ENCODE results near the gene PCDHGA6.
"Not testable (repeated sequence)": the region's sequence is repeated elsewhere in the genome, so short reads cannot be mapped to it uniquely, and the experiment has no call there.

The PCDHGA6 gene

GRCh38 chr5:141373673-141374317, at the start of gene PCDHGA6:
PCDHGA6 (plus strand) TSS chr5:141373891; CDS start chr5:141374084, 193 bp downstream.
- DNase-seq (ENCODE audit: low read depth) = no peak

GRCh38 chr5:141326088-141326854, 47.4 kb upstream of the PCDHGA6 start:
- no peak for DNase-seq (ENCODE audit: low read depth)

- no peak for DNase-seq (ENCODE audit: low read depth)
Measured at GRCh38 chr5:141328231-141328630, 45.5 kb upstream of the PCDHGA6 start.

- DNase-seq (ENCODE audit: low read depth) = no peak
Measured at GRCh38 chr5:141330299-141331080, 43.2 kb upstream of the PCDHGA6 start, which contains the start of gene PCDHGA1. PCDHGA1 (plus strand) TSS chr5:141330514.

GRCh38 chr5:141332571-141332970, 41.1 kb upstream of the PCDHGA6 start:
- not testable (repeated sequence) for DNase-seq (ENCODE audit: low read depth)

GRCh38 chr5:141338538-141339306, 35.0 kb upstream of the PCDHGA6 start, which contains the start of gene PCDHGA2:
PCDHGA2 (plus strand) TSS chr5:141338760.
- DNase-seq (ENCODE audit: low read depth) = no peak

GRCh38 chr5:141340781-141341354, 32.8 kb upstream of the PCDHGA6 start:
- DNase-seq (ENCODE audit: low read depth) = not testable (repeated sequence)

- DNase-seq (ENCODE audit: low read depth) = no peak
Measured at GRCh38 chr5:141342773-141343172, 30.9 kb upstream of the PCDHGA6 start.

GRCh38 chr5:141343242-141343952, 30.3 kb upstream of the PCDHGA6 start, which contains the start of gene PCDHGA3:
PCDHGA3 (plus strand) TSS chr5:141343829; CDS start chr5:141344034, 205 bp downstream.
- DNase-seq (ENCODE audit: low read depth) = no peak

GRCh38 chr5:141343953-141344463, 29.7 kb upstream of the PCDHGA6 start:
- DNase-seq (ENCODE audit: low read depth) = no peak

- no peak for DNase-seq (ENCODE audit: low read depth)
Measured at GRCh38 chr5:141345327-141345726, 28.4 kb upstream of the PCDHGA6 start.

- not testable (repeated sequence) for DNase-seq (ENCODE audit: low read depth)
Measured at GRCh38 chr5:141346017-141346416, 27.7 kb upstream of the PCDHGA6 start.

GRCh38 chr5:141349917-141350619, 23.6 kb upstream of the PCDHGA6 start, which contains the start of gene PCDHGB1:
PCDHGB1 (plus strand) TSS chr5:141350099; CDS start chr5:141350261, 162 bp downstream.
- DNase-seq (ENCODE audit: low read depth) = no peak

- no peak for DNase-seq (ENCODE audit: low read depth)
Measured at GRCh38 chr5:141351591-141351990, 22.1 kb upstream of the PCDHGA6 start.

- DNase-seq (ENCODE audit: low read depth) = no peak
Measured at GRCh38 chr5:141354900-141355469, 18.7 kb upstream of the PCDHGA6 start, which contains the start of gene PCDHGA4. PCDHGA4 (plus strand) TSS chr5:141355021; CDS start chr5:141355108, 87 bp downstream.

- DNase-seq (ENCODE audit: low read depth) = no peak
Measured at GRCh38 chr5:141355641-141356040, 18.1 kb upstream of the PCDHGA6 start.

GRCh38 chr5:141356133-141356532, 17.6 kb upstream of the PCDHGA6 start:
- no peak for DNase-seq (ENCODE audit: low read depth)

GRCh38 chr5:141356950-141357349, 16.7 kb upstream of the PCDHGA6 start:
- DNase-seq (ENCODE audit: low read depth) = no peak
